ENCODE data around the gene NT5DC2. TPM values are rescaled to one million over a fixed set of nuclear protein-coding genes. Genes with fewer than 3 reads are reported as not detected.

The NT5DC2 gene
- total RNA-seq, 1 donor from 2014 or later, result 60.8 TPM

- H3K9me3 Mint-ChIP-seq, result no peaks in the 10 kb centered on the region
- no peak for DNase-seq (ENCODE audit: low spot score)
- no peaks in the 10 kb centered on the region for H3K27me3 Mint-ChIP-seq (ENCODE audit: insufficient read depth)
- intact Hi-C loops (cut with micrococcal nuclease), result no loop called here
- no peaks in the 10 kb centered on the region for H3K4me1 Mint-ChIP-seq (ENCODE audit: low read depth)
- no peak overlapping the region for H3K4me3 Mint-ChIP-seq
- no peak overlapping the region for H3K27ac Mint-ChIP-seq
- peaks cover 18% of the 10 kb centered on the region for H3K36me3 Mint-ChIP-seq (ENCODE audit: low read depth)
Measured at GRCh38 chr3:52552089-52552488, 18.4 kb upstream of the NT5DC2 start.

- H3K36me3 Mint-ChIP-seq (ENCODE audit: low read depth), result peaks cover 17% of the 10 kb centered on the region
- H3K27me3 Mint-ChIP-seq (ENCODE audit: insufficient read depth), result no peaks in the 10 kb centered on the region
- no peaks in the 10 kb centered on the region for H3K9me3 Mint-ChIP-seq
- intact Hi-C loops (cut with micrococcal nuclease), result no loop called here
- H3K4me1 Mint-ChIP-seq (ENCODE audit: low read depth), result no peaks in the 10 kb centered on the region
- no peak overlapping the region for H3K4me3 Mint-ChIP-seq
- H3K27ac Mint-ChIP-seq, result no peak overlapping the region
- no peak for DNase-seq (ENCODE audit: low spot score)
Measured at GRCh38 chr3:52551118-52551517, 17.5 kb upstream of the NT5DC2 start.

- H3K27me3 Mint-ChIP-seq (ENCODE audit: insufficient read depth), result no peaks in the 10 kb centered on the region
- DNase-seq (ENCODE audit: low spot score), result no peak
- no peaks in the 10 kb centered on the region for H3K9me3 Mint-ChIP-seq
- H3K36me3 Mint-ChIP-seq (ENCODE audit: low read depth), result peaks cover 22% of the 10 kb centered on the region
- intact Hi-C loops (cut with micrococcal nuclease), result no loop called here
- H3K4me1 Mint-ChIP-seq (ENCODE audit: low read depth), result no peaks in the 10 kb centered on the region
- no peak overlapping the region for H3K4me3 Mint-ChIP-seq
- H3K27ac Mint-ChIP-seq, result no peak overlapping the region
Measured at GRCh38 chr3:52547143-52547542, 13.5 kb upstream of the NT5DC2 start.

- no peak for DNase-seq (ENCODE audit: low spot score)
- Mint-ChIP-seq H3K36me3 (ENCODE audit: low read depth) (peaks cover 22% of the 10 kb centered on the region), H3K4me3 (no peak overlapping the region), H3K9me3 (no peaks in the 10 kb centered on the region), H3K27ac (no peak overlapping the region), H3K27me3 (ENCODE audit: insufficient read depth) (no peaks in the 10 kb centered on the region), H3K4me1 (ENCODE audit: low read depth) (no peaks in the 10 kb centered on the region)
- intact Hi-C loops (cut with micrococcal nuclease), result no loop called here
Measured at GRCh38 chr3:52546111-52546901, 12.6 kb upstream of the NT5DC2 start.

GRCh38 chr3:52544937-52545336 lies 11.3 kb upstream of the NT5DC2 start:
- Mint-ChIP-seq H3K27ac (no peak overlapping the region), H3K27me3 (ENCODE audit: insufficient read depth) (no peaks in the 10 kb centered on the region), H3K36me3 (ENCODE audit: low read depth) (peaks cover 21% of the 10 kb centered on the region), H3K4me3 (no peak overlapping the region), H3K9me3 (no peaks in the 10 kb centered on the region), H3K4me1 (ENCODE audit: low read depth) (no peaks in the 10 kb centered on the region)
- no peak for DNase-seq (ENCODE audit: low spot score)
- intact Hi-C loops (cut with micrococcal nuclease), result no loop called here

- DNase-seq (ENCODE audit: low spot score), result no peak
- peaks cover 31% of the 10 kb centered on the region for H3K36me3 Mint-ChIP-seq (ENCODE audit: low read depth)
- no peaks in the 10 kb centered on the region for H3K27me3 Mint-ChIP-seq (ENCODE audit: insufficient read depth)
- H3K27ac Mint-ChIP-seq, result no peak overlapping the region
- H3K4me3 Mint-ChIP-seq, result no peak overlapping the region
- H3K4me1 Mint-ChIP-seq (ENCODE audit: low read depth), result peaks cover 24% of the 10 kb centered on the region
- H3K9me3 Mint-ChIP-seq, result no peaks in the 10 kb centered on the region
- intact Hi-C loops (cut with micrococcal nuclease), result no loop called here
Measured at GRCh38 chr3:52541050-52541449, 7.4 kb upstream of the NT5DC2 start.

GRCh38 chr3:52539010-52539653 lies 5.5 kb upstream of the NT5DC2 start:
- intact Hi-C loops (cut with micrococcal nuclease), result loop anchor here (5.0 to 10.0 kb wide), 2 partner anchors 342 to 564 kb away; partner anchors contain the start of genes ABHD14A, ABHD14B and ALAS1
- no peak for DNase-seq (ENCODE audit: low spot score)
- Mint-ChIP-seq H3K36me3 (ENCODE audit: low read depth) (peaks cover 27% of the 10 kb centered on the region), H3K27me3 (ENCODE audit: insufficient read depth) (no peaks in the 10 kb centered on the region), H3K4me1 (ENCODE audit: low read depth) (peaks cover 34% of the 10 kb centered on the region), H3K27ac (peak overlapping the region; percentile 46), H3K9me3 (no peaks in the 10 kb centered on the region), H3K4me3 (peak overlapping the region; percentile 69)

GRCh38 chr3:52537726-52538421 lies 4.2 kb upstream of the NT5DC2 start:
- H3K4me3 Mint-ChIP-seq, result peak overlapping the region; percentile 100
- DNase-seq (ENCODE audit: low spot score), result no peak
- H3K36me3 Mint-ChIP-seq (ENCODE audit: low read depth), result peaks cover 24% of the 10 kb centered on the region
- H3K27me3 Mint-ChIP-seq (ENCODE audit: insufficient read depth), result no peaks in the 10 kb centered on the region
- intact Hi-C loops (cut with micrococcal nuclease), result loop anchor here (2.0 to 10.0 kb wide), 5 partner anchors 91 to 563 kb away; partner anchors contain the start of genes ABHD14A, ABHD14B, ALAS1 and DUSP7
- peaks cover 34% of the 10 kb centered on the region for H3K4me1 Mint-ChIP-seq (ENCODE audit: low read depth)
- H3K9me3 Mint-ChIP-seq, result no peaks in the 10 kb centered on the region
- H3K27ac Mint-ChIP-seq, result peak overlapping the region; percentile 99

- intact Hi-C loops (cut with micrococcal nuclease), result loop anchor here (2.0 to 10.0 kb wide), 5 partner anchors 90 to 562 kb away; partner anchors contain the start of genes ABHD14A, ABHD14B, ALAS1 and DUSP7
- no peak for DNase-seq (ENCODE audit: low spot score)
- peaks cover 41% of the 10 kb centered on the region for H3K4me1 Mint-ChIP-seq (ENCODE audit: low read depth)
- no peaks in the 10 kb centered on the region for H3K9me3 Mint-ChIP-seq
- H3K4me3 Mint-ChIP-seq, result peak overlapping the region; percentile 100
- H3K27ac Mint-ChIP-seq, result peak overlapping the region; percentile 99
- H3K36me3 Mint-ChIP-seq (ENCODE audit: low read depth), result peaks cover 24% of the 10 kb centered on the region
- no peaks in the 10 kb centered on the region for H3K27me3 Mint-ChIP-seq (ENCODE audit: insufficient read depth)
Measured at GRCh38 chr3:52537165-52537620, 3.5 kb upstream of the NT5DC2 start.

GRCh38 chr3:52536369-52537164 lies 2.9 kb upstream of the NT5DC2 start, which contains the start of gene UQCC5:
Gene UQCC5 (plus strand): TSS chr3:52536605. CDS start chr3:52536756, 151 bp downstream.
- Mint-ChIP-seq H3K27ac (peak within 1 kb of the TSS; percentile 99), H3K9me3 (no peaks in the 10 kb centered on the region), H3K4me3 (peak within 1 kb of the TSS; percentile 100), H3K27me3 (ENCODE audit: insufficient read depth) (no peaks in the 10 kb centered on the region), H3K36me3 (ENCODE audit: low read depth) (peaks cover 24% of the 10 kb centered on the region), H3K4me1 (ENCODE audit: low read depth) (peaks cover 42% of the 10 kb centered on the region)
- peak; percentile 98 for DNase-seq (ENCODE audit: low spot score)
- intact Hi-C loops (cut with micrococcal nuclease), result loop anchor here (1.0 to 10.0 kb wide), 10 partner anchors 81 to 562 kb away; partner anchors contain the start of genes ABHD14A, ABHD14B, ALAS1 and DUSP7

GRCh38 chr3:52536112-52536368 lies 2.4 kb upstream of the NT5DC2 start:
- Mint-ChIP-seq H3K27ac (no peak overlapping the region), H3K36me3 (ENCODE audit: low read depth) (peaks cover 19% of the 10 kb centered on the region), H3K4me1 (ENCODE audit: low read depth) (peaks cover 42% of the 10 kb centered on the region), H3K4me3 (peak overlapping the region; percentile 100), H3K27me3 (ENCODE audit: insufficient read depth) (no peaks in the 10 kb centered on the region), H3K9me3 (no peaks in the 10 kb centered on the region)
- intact Hi-C loops (cut with micrococcal nuclease), result loop anchor here (1.0 to 10.0 kb wide), 10 partner anchors 81 to 561 kb away; partner anchors contain the start of genes ABHD14A, ABHD14B, ALAS1 and DUSP7
- no peak for DNase-seq (ENCODE audit: low spot score)
